ENCODE data around the gene PKP3. TPM values are rescaled to one million over a fixed set of nuclear protein-coding genes. Genes with fewer than 3 reads are reported as not detected.

PKP3 gene
- total RNA-seq, 1 donor from 2014 or later: 20.6 TPM

- no peak overlapping the region for H3K4me3 ChIP-seq (ENCODE audit: low read depth, low read length)
- DNase-seq (ENCODE audit: low read depth): no peak
These were observed 16.7 kb upstream of the PKP3 start for GRCh38 chr11:377174-377865.

GRCh38 chr11:377883-378500 is 16.0 kb upstream of the PKP3 start:
- no peak for TF ChIP-seq CTCF (conservative IDR thresholded peaks at IDR 0.05; ENCODE audit: low read depth, low read length)
- no peak for DNase-seq (ENCODE audit: low read depth)
- no peak overlapping the region for H3K4me3 ChIP-seq (ENCODE audit: low read depth, low read length)

More at GRCh38 chr11:377174-377865, 16.7 kb upstream of the PKP3 start:
- no peak for TF ChIP-seq CTCF (conservative IDR thresholded peaks at IDR 0.05; ENCODE audit: low read depth, low read length)

- H3K4me3 ChIP-seq (ENCODE audit: low read depth, low read length): no peak overlapping the region
- no peak for TF ChIP-seq CTCF (conservative IDR thresholded peaks at IDR 0.05; ENCODE audit: low read depth, low read length)
- no peak for DNase-seq (ENCODE audit: low read depth)
These were observed 14.6 kb upstream of the PKP3 start for GRCh38 chr11:379205-380094.

- H3K4me3 ChIP-seq (ENCODE audit: low read depth, low read length): no peak overlapping the region
- TF ChIP-seq CTCF (conservative IDR thresholded peaks at IDR 0.05; ENCODE audit: low read depth, low read length): no peak
- no peak for DNase-seq (ENCODE audit: low read depth)
These were observed 13.9 kb upstream of the PKP3 start for GRCh38 chr11:380095-380480.

- H3K4me3 ChIP-seq (ENCODE audit: low read depth, low read length): no peak overlapping the region
- TF ChIP-seq CTCF (conservative IDR thresholded peaks at IDR 0.05; ENCODE audit: low read depth, low read length): no peak
- no peak for DNase-seq (ENCODE audit: low read depth)
These were observed 13.5 kb upstream of the PKP3 start for GRCh38 chr11:380491-380890.

GRCh38 chr11:380996-381395 is 13.0 kb upstream of the PKP3 start:
- no peak for TF ChIP-seq CTCF (conservative IDR thresholded peaks at IDR 0.05; ENCODE audit: low read depth, low read length)
- DNase-seq (ENCODE audit: low read depth): no peak
- no peak overlapping the region for H3K4me3 ChIP-seq (ENCODE audit: low read depth, low read length)
